Naive thymus-derived CD8-positive, alpha-beta T cell (primary cell): Measurements from ENCODE around the gene RPL13A. TPM values are rescaled to one million over a fixed set of nuclear protein-coding genes. Genes with fewer than 3 reads are reported as not detected.

Experiments
- ATAC-seq, 2 donors: fragments of 150-1000 bp; cut with Tn5 transposase in 1 of 2; sonication (Bioruptor Pico), chemical (Tn5 transposase) in 1 of 2; 1 replicate in 1 of 2; 2 replicates in 1 of 2; pipeline ENCODE4 v1.10.0; 2021; ENCODE audit warnings: mild to moderate bottlenecking in 2 of 2, moderate library complexity in 2 of 2
- POLR2A ChIA-PET: fragments of 350-600 bp; sonication (Branson Sonifier 250); formaldehyde crosslinking; loops from one replicate; lab custom pipeline; 2021; ENCODE audit warnings: antibody characterized with exemption; lab: Charles Lee
- DNase-seq, 10 donors: peaks; one replicate each; pipeline versions ENCODE4 v3.0.0 to v3.0.0-alpha.2; 2020 to 2022
- H3K27ac Mint-ChIP-seq, 10 donors: one replicate each; pipeline ENCODE4 v1.8.0; 2020 to 2022; ENCODE audit warnings: mild to moderate bottlenecking in 10 of 10, mixed read lengths in 10 of 10, moderate library complexity in 4 of 10, inconsistent platforms in 1 of 10
- H3K27me3 Mint-ChIP-seq, 5 donors: one replicate each; pipeline ENCODE4 v1.8.0; 2021 to 2022; ENCODE audit warnings: mixed read lengths in 5 of 5
- H3K36me3 Mint-ChIP-seq, 3 donors: one replicate each; pipeline ENCODE4 v1.8.0; 2020 to 2022; ENCODE audit warnings: mixed read lengths in 3 of 3, mild to moderate bottlenecking in 2 of 3, inconsistent platforms in 1 of 3
- H3K4me1 Mint-ChIP-seq, 4 donors: one replicate each; pipeline ENCODE4 v1.8.0; 2021 to 2022; ENCODE audit warnings: mixed read lengths in 4 of 4
- H3K4me3 Mint-ChIP-seq, 10 donors: one replicate each; pipeline ENCODE4 v1.8.0; 2020 to 2022; ENCODE audit warnings: mild to moderate bottlenecking in 10 of 10, mixed read lengths in 10 of 10, moderate library complexity in 6 of 10, inconsistent platforms in 1 of 10
- H3K9me3 Mint-ChIP-seq, 9 donors: one replicate each; pipeline ENCODE4 v1.8.0; 2020 to 2022; ENCODE audit warnings: mixed read lengths in 9 of 9, mild to moderate bottlenecking in 3 of 9, inconsistent platforms in 1 of 9, moderate library complexity in 1 of 9
- polyA plus RNA-seq, 3 donors: library from polyadenylated mRNA; unstranded; fragments of 300-500 nt; fragmentation: Illumina TruSeq; gene quantifications; one replicate each; pipeline ENCODE4 v1.2.3, GENCODE V29; 2021
- total RNA-seq, 8 experiments: library from RNA in 2 of 8; stranded (reverse) in 2 of 8; gene quantifications; one replicate each; pipeline ENCODE4 v1.2.3 and lab custom pipeline; 2021 to 2026

RPL13A gene
- total and polyA plus RNA-seq, 5 experiments from 2014 or later, result 3,162 to 5,167 (median 3,664) TPM

GRCh38 chr19:49486710-49487276 lies 615 bp upstream of the RPL13A start:
- Mint-ChIP-seq H3K4me3 (peak overlapping the region; percentile 89 to 99 (median 97)), H3K27ac (peak overlapping the region; percentile 94 to 99 (median 97)), H3K4me1 (peaks cover 9 to 59% (median 41%) of the 10 kb centered on the region in 4 donors), H3K27me3 (peaks cover 0 to 3% (median 0%) of the 10 kb centered on the region in 5 donors), H3K36me3 (peaks cover 12 to 88% (median 28%) of the 10 kb centered on the region in 3 donors), H3K9me3 (peaks cover 0 to 2% (median 0%) of the 10 kb centered on the region in 9 donors)
- ATAC-seq (no peak), DNase-seq (no peak)
- POLR2A ChIA-PET, result interaction anchor here (0.5 to 6.2 kb wide), 14 partner anchors 10 to 231 kb away, joined by 3 to 60 read pairs (median 6); partner anchors contain the start of genes ALDH16A1, FLT3LG, NOSIP and PIH1D1

- POLR2A ChIA-PET, result interaction anchor here (0.6 to 6.2 kb wide), 29 partner anchors 11 to 495 kb away, joined by 3 to 60 read pairs (median 4); partner anchors contain the start of genes ALDH16A1, CD37, FLT3LG and GYS1
- peaks cover 12 to 89% (median 33%) of the 10 kb centered on the region in 3 donors for H3K36me3 Mint-ChIP-seq
- peaks cover 11 to 60% (median 52%) of the 10 kb centered on the region in 4 donors for H3K4me1 Mint-ChIP-seq
- peak overlapping the region; percentile 89 to 99 (median 97) for H3K4me3 Mint-ChIP-seq
- H3K9me3 Mint-ChIP-seq, result peaks cover 0 to 2% (median 0%) of the 10 kb centered on the region in 9 donors
- H3K27ac Mint-ChIP-seq, result peak overlapping the region; percentile 94 to 99 (median 97)
- H3K27me3 Mint-ChIP-seq, result peaks cover 0 to 3% (median 0%) of the 10 kb centered on the region in 5 donors
- DNase-seq, result no peak
- no peak for ATAC-seq
These were observed 846 bp downstream of the RPL13A start for GRCh38 chr19:49488046-49488862.

GRCh38 chr19:49488863-49489537 lies 1.6 kb downstream of the RPL13A start:
- ATAC-seq (no peak), DNase-seq (no peak)
- Mint-ChIP-seq H3K36me3 (peaks cover 12 to 83% (median 33%) of the 10 kb centered on the region in 3 donors), H3K27me3 (peaks cover 0 to 3% (median 0%) of the 10 kb centered on the region in 5 donors), H3K4me3 (peak overlapping the region; percentile 89 to 99 (median 97)), H3K9me3 (peaks cover 0 to 4% (median 0%) of the 10 kb centered on the region in 9 donors), H3K4me1 (peaks cover 11 to 60% (median 52%) of the 10 kb centered on the region in 4 donors), H3K27ac (peak overlapping the region; percentile 94 to 99 (median 97))
- POLR2A ChIA-PET, result interaction anchor here (0.6 to 6.2 kb wide), 10 partner anchors 12 to 197 kb away, joined by 3 to 60 read pairs (median 6); partner anchors contain the start of genes ALDH16A1, FLT3LG and PIH1D1

GRCh38 chr19:49489601-49490167 lies 2.3 kb downstream of the RPL13A start:
- Mint-ChIP-seq H3K4me1 (peaks cover 11 to 60% (median 52%) of the 10 kb centered on the region in 4 donors), H3K9me3 (peaks cover 0 to 4% (median 0%) of the 10 kb centered on the region in 9 donors), H3K36me3 (peaks cover 12 to 76% (median 33%) of the 10 kb centered on the region in 3 donors), H3K27ac (peak overlapping the region in 9 of 10 donors; percentile 85 to 99 (median 97)), H3K4me3 (peak overlapping the region; percentile 89 to 99 (median 97)), H3K27me3 (peaks cover 0 to 3% (median 0%) of the 10 kb centered on the region in 5 donors)
- POLR2A ChIA-PET, result interaction anchor here (0.5 to 6.2 kb wide), 7 partner anchors 13 to 229 kb away, joined by 3 to 60 read pairs (median 4); partner anchors contain the start of genes ALDH16A1, FLT3LG and PIH1D1
- DNase-seq (no peak), ATAC-seq (no peak)

GRCh38 chr19:49490287-49491029 lies 3.0 kb downstream of the RPL13A start:
- DNase-seq (no peak), ATAC-seq (no peak)
- Mint-ChIP-seq H3K4me1 (peaks cover 11 to 66% (median 53%) of the 10 kb centered on the region in 4 donors), H3K36me3 (peaks cover 12 to 69% (median 33%) of the 10 kb centered on the region in 3 donors), H3K4me3 (peak overlapping the region; percentile 26 to 99 (median 97)), H3K27ac (peak overlapping the region in 9 of 10 donors; percentile 57 to 99 (median 94)), H3K9me3 (peaks cover 0 to 4% (median 0%) of the 10 kb centered on the region in 9 donors), H3K27me3 (peaks cover 0 to 3% (median 0%) of the 10 kb centered on the region in 5 donors)
- POLR2A ChIA-PET, result interaction anchor here (6.2 kb wide), 1 partner anchor 13 kb away, joined by 60 read pairs; no protein-coding TSS in a partner anchor

- Mint-ChIP-seq H3K4me3 (peak overlapping the region in 6 of 10 donors; percentile 42 to 98 (median 67)), H3K4me1 (peaks cover 9 to 69% (median 58%) of the 10 kb centered on the region in 4 donors), H3K9me3 (peaks cover 0 to 4% (median 0%) of the 10 kb centered on the region in 9 donors), H3K27ac (peak overlapping the region in 7 of 10 donors; percentile 37 to 85 (median 62)), H3K27me3 (peaks cover 0 to 3% (median 0%) of the 10 kb centered on the region in 5 donors), H3K36me3 (peaks cover 12 to 62% (median 32%) of the 10 kb centered on the region in 3 donors)
- ATAC-seq, result no peak
- POLR2A ChIA-PET, result interaction anchor here (0.6 to 1.5 kb wide), 2 partner anchors 11 to 39 kb away, joined by 3 to 4 read pairs; partner anchors contain the start of gene PIH1D1
- DNase-seq, result no peak
These were observed 3.8 kb downstream of the RPL13A start for GRCh38 chr19:49491030-49491803.

- ATAC-seq (no peak), DNase-seq (no peak)
- peaks cover 0 to 4% (median 0%) of the 10 kb centered on the region in 9 donors for H3K9me3 Mint-ChIP-seq
- peaks cover 0 to 3% (median 0%) of the 10 kb centered on the region in 5 donors for H3K27me3 Mint-ChIP-seq
- POLR2A ChIA-PET, result interaction anchor here (0.6 to 1.5 kb wide), 5 partner anchors 38 to 149 kb away, joined by 3 read pairs; partner anchors contain the start of gene PIH1D1
- H3K27ac Mint-ChIP-seq, result peak overlapping the region in 9 of 10 donors; percentile 49 to 93 (median 80)
- H3K36me3 Mint-ChIP-seq, result peaks cover 15 to 63% (median 32%) of the 10 kb centered on the region in 3 donors
- H3K4me3 Mint-ChIP-seq, result peak overlapping the region in 5 of 10 donors; percentile 13 to 43 (median 29)
- peaks cover 10 to 72% (median 60%) of the 10 kb centered on the region in 4 donors for H3K4me1 Mint-ChIP-seq
These were observed 4.6 kb downstream of the RPL13A start for GRCh38 chr19:49491804-49492572.

- Mint-ChIP-seq H3K36me3 (peaks cover 18 to 63% (median 35%) of the 10 kb centered on the region in 3 donors), H3K4me1 (peaks cover 12 to 72% (median 62%) of the 10 kb centered on the region in 4 donors), H3K4me3 (peak overlapping the region in 8 of 10 donors; percentile 13 to 52 (median 34)), H3K9me3 (peaks cover 0 to 2% (median 0%) of the 10 kb centered on the region in 9 donors), H3K27me3 (no peaks in the 10 kb centered on the region), H3K27ac (peak overlapping the region; percentile 53 to 93 (median 81))
- no peak for DNase-seq
- POLR2A ChIA-PET, result interaction anchor here (0.6 to 2.2 kb wide), 7 partner anchors 38 to 148 kb away, joined by 3 to 7 read pairs (median 3); partner anchors contain the start of gene PIH1D1
- ATAC-seq, result no peak
These were observed 5.4 kb downstream of the RPL13A start for GRCh38 chr19:49492573-49493405.
